ENCODE data around the gene CSNK2A1. TPM values are rescaled to one million over a fixed set of nuclear protein-coding genes. Genes with fewer than 3 reads are reported as not detected.

CSNK2A1 gene
- 131 to 157 TPM (median 146 TPM) in 5 replicates for total RNA-seq (2022; extraction: Qiagen RNA extraction)

GRCh38 chr20:543369-544152, at the start of gene CSNK2A1:
CSNK2A1 (minus strand) TSS chr20:543790; CDS start chr20:508551, 35,239 bp downstream.

GRCh38 chr20:462199-462991, 81.2 kb downstream of the CSNK2A1 start, which contains the start of gene TBC1D20:
TBC1D20 (minus strand) TSS chr20:462533; CDS start chr20:462405, 128 bp downstream.

Other genes starting within 250 kb of the CSNK2A1 start
- 17.8 to 24.3 TPM (median 21.6 TPM) in 5 replicates for gene ZCCHC3, start 246.2 kb downstream of the CSNK2A1 start, total RNA-seq (2022; extraction: Qiagen RNA extraction)
- 18.3 to 27.5 TPM (median 26.0 TPM) in 5 replicates for gene SOX12, start 218.2 kb downstream of the CSNK2A1 start, total RNA-seq (2022; extraction: Qiagen RNA extraction)
- 57.7 to 65.0 TPM (median 62.1 TPM) in 5 replicates for gene NRSN2, start 196.7 kb downstream of the CSNK2A1 start, total RNA-seq (2022; extraction: Qiagen RNA extraction)
- 44.1 to 55.8 TPM (median 53.8 TPM) in 5 replicates for gene TRIB3, start 163.0 kb downstream of the CSNK2A1 start, total RNA-seq (2022; extraction: Qiagen RNA extraction)
- 100 to 142 TPM (median 138 TPM) in 5 replicates for gene RBCK1, start 135.5 kb downstream of the CSNK2A1 start, total RNA-seq (2022; extraction: Qiagen RNA extraction)
- gene TBC1D20, start 81.3 kb downstream of the CSNK2A1 start, total RNA-seq (2022; extraction: Qiagen RNA extraction), result 30.9 to 34.9 TPM (median 33.9 TPM) in 5 replicates
- gene TCF15, start 66.5 kb upstream of the CSNK2A1 start, total RNA-seq (2022; extraction: Qiagen RNA extraction), result not detected in 5 replicates
- 193 to 242 TPM (median 204 TPM) in 5 replicates for gene SRXN1, start 109.4 kb upstream of the CSNK2A1 start, total RNA-seq (2022; extraction: Qiagen RNA extraction)
- 0.08 TPM in 1 of 5 replicates, not detected in the others for gene SCRT2, start 132.0 kb upstream of the CSNK2A1 start, total RNA-seq (2022; extraction: Qiagen RNA extraction)
- 0.32 to 0.57 TPM (median 0.48 TPM) in 5 replicates for gene SLC52A3, start 224.7 kb upstream of the CSNK2A1 start, total RNA-seq (2022; extraction: Qiagen RNA extraction)